Daoy (cell line): ENCODE data around the gene LILRA2. TPM values are rescaled to one million over a fixed set of nuclear protein-coding genes. Genes with fewer than 3 reads are reported as not detected.

ENCODE experiments used
- total RNA-seq: library from RNA; depleted of rRNA; stranded (reverse); fragments of >200 nt; shearing (Covaris generic); gene quantifications from 2 replicates; pipeline ENCODE4 v1.2.3, GENCODE V29; 2014; rRNA removed

LILRA2 gene
- total RNA-seq, 1 experiment from 2014 or later, result not detected

Other genes starting within 250 kb of the LILRA2 start
- not detected in 2 replicates for gene LILRA4, start 234.6 kb upstream of the LILRA2 start, total RNA-seq
- gene LAIR1, start 208.9 kb upstream of the LILRA2 start, total RNA-seq, result not detected in 2 replicates
- 1.3 TPM in 1 of 2 replicates, not detected in the other for gene TTYH1, start 158.3 kb upstream of the LILRA2 start, total RNA-seq
- gene LENG8, start 124.6 kb upstream of the LILRA2 start, total RNA-seq, result 5.1 and 9.0 TPM in 2 replicates
- 2.1 and 3.9 TPM in 2 replicates for gene LENG9, start 110.0 kb upstream of the LILRA2 start, total RNA-seq
- 9.5 and 15.4 TPM in 2 replicates for gene CDC42EP5, start 100.5 kb upstream of the LILRA2 start, total RNA-seq
- not detected in 2 replicates for gene LAIR2, start 71.0 kb upstream of the LILRA2 start, total RNA-seq
- not detected in 2 replicates for gene LILRA1, start 19.8 kb downstream of the LILRA2 start, total RNA-seq
- not detected in 2 replicates for gene LILRB1, start 56.7 kb downstream of the LILRA2 start, total RNA-seq
- 0.69 and 2.3 TPM in 2 replicates for gene LILRB4, start 89.2 kb downstream of the LILRA2 start, total RNA-seq
- not detected in 2 replicates for gene KIR3DL3, start 150.7 kb downstream of the LILRA2 start, total RNA-seq
- gene KIR2DL3, start 164.7 kb downstream of the LILRA2 start, total RNA-seq, result not detected in 2 replicates
- not detected in 2 replicates for gene KIR2DL1, start 196.0 kb downstream of the LILRA2 start, total RNA-seq
- not detected in 2 replicates for gene KIR2DL4, start 229.8 kb downstream of the LILRA2 start, total RNA-seq
- not detected in 2 replicates for gene KIR3DL1, start 242.7 kb downstream of the LILRA2 start, total RNA-seq